HG02852 (cell line): ENCODE data around the gene ANKRD6.
A peak's percentile ranks its signal among the peaks of the same experiment; 100 is the strongest.

Source experiments
- ATAC-seq: cut with Tn5 transposase; IDR thresholded peaks from one replicate; pipeline ENCODE4 v1.9.1; 2021; ENCODE audit warnings: mild to moderate bottlenecking, moderate library complexity; ENCODE audit not compliant: unreplicated experiment

The ANKRD6 gene

DNA sequence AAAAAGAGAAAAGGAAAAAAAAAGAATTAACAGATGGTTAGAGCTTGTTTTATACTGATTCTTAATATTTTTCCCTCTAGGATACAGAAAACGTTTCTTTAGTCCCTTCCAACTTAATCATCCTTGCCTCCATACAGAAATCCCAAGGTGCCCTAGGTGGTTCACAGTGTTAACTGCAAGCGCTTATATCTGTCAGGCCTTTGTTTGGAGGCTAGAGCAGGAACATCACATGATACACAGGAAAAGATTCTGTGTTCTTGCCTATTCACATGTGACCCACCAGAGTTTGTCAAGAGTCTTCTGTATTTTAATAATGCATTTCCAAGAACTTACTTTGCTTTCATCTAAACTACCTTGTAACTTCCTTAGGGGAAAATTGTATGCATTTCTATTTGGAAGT, 31.3 kb downstream of the ANKRD6 start:
- ATAC-seq: no peak

DNA sequence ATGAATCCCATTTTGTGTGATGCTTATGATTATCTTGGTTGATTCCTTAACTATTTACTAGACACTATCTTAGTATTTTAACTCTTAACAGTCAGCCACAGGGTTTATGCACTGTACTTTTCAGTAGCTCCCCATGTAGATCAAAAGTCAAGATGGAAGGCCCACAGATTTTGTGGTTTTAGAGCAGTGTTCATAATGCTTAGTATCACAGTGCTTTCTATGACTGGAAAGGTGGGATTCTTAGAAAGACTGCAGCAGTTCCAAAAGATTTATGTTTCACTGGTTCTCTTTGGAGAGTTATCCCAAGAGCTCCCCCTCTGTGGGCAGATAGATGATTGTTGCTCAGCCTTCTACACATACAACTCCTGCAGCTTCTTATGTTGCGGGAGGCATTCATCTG, 34.5 kb downstream of the ANKRD6 start:
- no peak for ATAC-seq

DNA sequence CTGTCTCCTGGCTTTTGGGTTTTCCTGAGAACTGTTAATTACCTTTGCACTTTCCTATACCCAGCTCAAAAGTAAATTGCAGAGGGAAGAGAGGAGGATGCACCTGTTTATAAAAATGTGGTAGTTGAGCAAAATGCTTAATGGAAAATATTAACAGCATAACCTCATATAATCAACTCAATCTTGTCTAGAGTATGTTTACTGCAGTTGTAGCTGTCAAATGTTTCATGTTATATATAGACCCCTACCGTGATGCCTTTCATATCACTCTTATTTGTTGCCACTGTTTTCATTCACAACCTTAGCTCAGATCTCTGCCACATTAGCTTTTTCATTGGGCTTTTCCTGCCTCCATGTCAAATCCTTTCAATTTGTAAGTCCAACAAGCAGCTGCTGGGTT, 36.0 kb downstream of the ANKRD6 start:
- ATAC-seq: no peak

DNA sequence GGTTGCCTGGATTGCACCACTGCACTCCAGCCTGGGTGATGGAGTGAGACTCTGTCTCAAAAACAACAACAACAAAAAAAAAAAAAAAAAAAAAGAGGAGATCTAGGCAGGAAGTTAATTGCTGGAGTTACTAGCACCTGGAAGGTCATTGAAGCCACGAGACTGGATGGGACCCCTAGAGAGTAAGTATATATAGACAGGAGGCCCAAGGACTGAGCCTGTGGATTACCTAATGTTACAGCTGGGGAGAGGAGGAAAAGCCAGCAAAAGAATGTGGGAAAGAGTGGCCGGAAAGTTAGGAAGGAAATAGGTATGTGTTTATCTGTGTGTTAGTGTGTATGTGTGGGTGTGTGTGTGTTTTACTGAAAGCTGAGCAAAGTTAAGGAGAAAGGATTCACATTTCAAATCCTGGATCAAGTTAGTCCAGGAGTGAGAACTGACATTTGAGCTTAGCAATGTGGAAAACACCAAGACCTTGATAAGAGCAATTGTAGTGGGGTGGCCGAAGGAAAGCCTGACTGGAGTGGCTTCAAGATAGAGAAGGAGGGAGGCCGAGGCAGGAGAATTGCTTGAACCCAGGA, 38.4 kb downstream of the ANKRD6 start:
- ATAC-seq: no peak

DNA sequence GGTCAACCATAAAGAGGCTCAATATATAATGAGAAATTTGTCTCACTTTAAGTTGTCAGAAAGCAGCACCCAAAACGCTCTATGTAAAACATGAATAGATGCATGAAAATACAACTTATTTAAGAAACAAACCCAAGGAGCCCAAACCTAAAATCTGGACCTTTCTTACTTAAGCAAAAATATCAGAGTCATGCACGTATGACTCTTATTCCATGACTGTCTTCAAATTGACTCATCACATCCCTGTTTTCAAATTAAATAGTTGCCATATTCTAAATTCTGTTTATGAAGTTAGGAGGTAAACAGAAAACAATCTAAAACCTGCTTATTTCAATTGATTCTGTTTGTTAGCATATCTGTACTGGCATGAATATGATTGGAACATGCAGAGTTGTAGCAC, 42.1 kb downstream of the ANKRD6 start:
- ATAC-seq: no peak

DNA sequence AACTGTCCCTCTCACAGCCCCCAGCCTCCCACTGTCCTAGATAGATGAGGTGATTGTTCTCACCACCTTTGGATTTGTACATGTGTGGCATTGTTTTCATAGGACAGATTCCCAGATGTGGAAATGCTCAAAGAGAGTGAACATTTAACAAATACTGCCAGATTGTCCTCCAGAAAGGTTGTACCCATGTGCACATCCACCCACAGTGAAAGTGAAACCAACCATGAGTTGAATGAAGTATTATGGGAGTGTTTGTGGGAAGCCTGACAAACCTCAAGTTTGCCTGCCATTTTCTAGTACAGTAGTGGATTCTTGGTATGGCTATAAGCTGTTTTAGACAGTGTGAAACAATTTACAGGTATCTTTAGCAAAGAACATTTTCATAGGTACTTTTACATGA, 42.7 kb downstream of the ANKRD6 start:
- ATAC-seq: peak; percentile 64

DNA sequence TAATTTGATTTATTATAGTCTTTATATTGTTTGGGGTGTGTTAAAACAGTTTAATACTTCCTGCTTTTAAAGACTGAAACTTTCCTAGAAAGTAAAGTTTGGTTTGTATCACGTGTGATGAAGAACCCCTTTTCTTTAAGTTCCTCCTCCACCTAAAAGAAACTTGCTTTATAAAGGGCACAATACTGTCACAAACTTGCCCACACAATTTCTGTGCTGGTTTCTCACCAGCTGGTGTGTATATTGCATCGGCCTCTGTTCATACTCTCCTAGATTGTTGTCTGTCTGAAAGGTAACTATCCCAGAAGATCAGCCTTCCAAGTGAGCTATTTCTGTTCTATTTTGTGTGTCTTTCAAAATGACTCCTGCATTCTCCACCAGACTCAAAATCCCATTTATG, 46.9 kb downstream of the ANKRD6 start:
- ATAC-seq: no peak

DNA sequence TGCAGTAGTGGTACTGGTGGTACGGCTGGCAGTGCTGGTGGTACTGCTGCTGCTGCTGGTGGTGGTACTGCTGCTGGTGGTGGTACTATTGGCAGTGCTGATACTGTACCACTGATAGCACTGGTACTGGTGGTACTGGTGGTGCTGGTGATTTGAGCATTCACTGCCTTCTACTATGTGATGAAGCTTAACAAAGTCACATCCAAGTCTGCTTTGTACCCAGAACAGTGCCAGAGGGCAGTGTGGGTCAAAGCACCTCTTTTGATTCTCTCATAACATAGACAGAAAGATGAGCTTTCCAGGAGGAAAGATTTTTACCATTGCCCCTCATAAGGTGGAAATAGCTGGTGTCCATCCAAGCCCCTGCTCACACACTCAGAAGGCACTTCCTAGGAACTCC, 48.7 kb downstream of the ANKRD6 start:
- no peak for ATAC-seq

DNA sequence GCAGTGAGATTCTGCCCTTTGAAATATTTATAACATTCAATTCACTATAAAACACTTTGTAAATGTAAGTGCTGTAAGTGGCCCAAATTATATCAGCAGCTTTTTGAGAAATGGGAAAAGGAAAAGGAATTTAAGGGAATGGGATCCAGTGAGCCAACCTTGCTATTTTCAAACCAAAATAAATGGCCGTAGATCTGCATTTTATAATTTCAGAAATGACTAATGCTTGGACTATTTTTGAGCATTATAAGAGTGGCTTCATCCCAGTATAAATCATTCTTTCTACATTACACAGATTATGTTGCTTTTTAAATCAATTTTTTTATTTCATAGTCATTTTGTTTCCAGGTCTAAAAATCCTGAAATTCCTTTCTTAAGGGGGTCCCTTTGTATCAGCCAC, 49.2 kb downstream of the ANKRD6 start:
- no peak for ATAC-seq

DNA sequence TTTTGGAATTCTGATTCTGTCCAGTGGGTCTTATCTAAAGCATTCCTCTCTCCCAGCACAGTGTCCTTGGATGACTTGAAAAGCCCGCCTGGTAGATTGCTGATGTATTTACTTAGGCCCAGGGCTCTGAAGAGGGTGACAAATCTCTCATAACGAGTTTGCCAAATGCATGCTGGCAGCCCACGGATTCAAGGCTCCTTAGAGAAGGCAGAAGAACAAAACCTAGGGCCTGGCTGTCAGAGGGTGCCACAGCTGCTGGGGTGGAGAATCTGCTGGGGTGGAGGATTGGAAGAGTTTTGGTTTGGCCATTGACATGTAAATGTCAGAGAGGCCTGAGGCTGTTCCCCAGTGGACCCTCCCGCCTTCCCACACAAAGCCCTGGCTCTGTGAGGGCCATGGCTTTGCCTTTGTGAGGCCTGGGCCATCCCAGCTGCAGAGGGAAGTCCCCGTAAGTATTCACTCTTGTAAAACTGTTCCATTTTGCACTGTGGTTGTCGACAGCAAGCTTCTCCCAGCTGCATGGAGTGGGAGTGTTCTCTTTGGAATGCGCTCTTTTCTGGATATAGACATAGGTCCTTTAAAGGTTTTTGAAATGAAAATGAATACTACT, 50.3 kb downstream of the ANKRD6 start:
- no peak for ATAC-seq

DNA sequence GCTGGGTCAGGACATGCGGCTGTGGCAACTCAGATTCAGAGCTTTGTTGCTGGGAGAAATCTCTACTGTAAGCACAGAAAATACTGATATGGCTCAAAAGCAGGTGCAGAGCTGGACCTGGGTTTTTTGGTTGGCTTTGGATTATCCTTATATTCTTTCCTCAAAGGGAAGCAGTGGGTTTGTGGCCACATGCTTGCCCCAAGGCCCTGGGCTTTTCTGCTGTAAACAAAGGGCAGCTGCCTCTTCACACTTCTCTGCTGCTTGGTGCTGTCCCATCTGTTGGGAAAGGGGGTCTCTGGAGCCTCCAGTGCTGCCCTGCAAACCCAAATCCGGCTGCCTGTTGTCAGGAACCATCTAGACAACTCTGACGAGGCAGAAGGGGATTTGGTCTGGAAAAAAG, 52.4 kb downstream of the ANKRD6 start:
- ATAC-seq: no peak

DNA sequence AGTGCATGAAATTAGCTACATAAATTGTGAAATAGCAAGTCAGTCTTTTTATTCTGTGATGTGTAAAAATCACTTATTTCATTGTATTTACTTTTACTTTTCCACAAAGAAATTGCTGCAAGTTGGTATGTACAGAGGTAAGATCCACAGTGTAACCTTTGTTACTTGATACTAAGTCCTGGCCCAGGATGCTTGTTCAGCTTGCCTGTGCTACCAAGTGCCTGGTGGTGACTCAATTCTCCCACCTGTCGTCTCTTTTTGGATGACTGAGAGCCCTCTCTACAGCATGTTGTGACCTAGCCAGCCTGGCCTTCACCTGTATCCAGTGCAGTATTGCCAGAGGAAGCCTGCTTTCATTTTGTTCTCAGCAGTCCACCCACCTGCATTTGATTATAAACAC, 54.9 kb downstream of the ANKRD6 start:
- no peak for ATAC-seq

DNA sequence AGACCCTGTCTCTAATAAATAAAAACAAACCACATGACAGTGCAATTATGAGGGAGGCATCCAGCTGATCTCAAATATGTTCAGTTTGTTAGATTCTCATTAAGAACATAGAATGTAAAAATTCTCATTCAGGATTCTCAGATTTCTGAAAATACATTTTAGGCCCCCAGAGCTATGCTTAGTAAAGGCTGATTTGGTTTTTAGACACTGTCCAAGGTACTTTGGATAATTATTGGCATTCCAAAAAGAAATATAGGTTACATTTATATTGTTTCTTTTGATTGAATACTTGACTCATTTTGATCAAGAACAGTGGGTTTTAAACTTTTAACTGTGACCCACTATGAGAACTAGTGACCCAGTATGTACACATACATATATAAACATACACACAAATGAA, 55.5 kb downstream of the ANKRD6 start:
- no peak for ATAC-seq

DNA sequence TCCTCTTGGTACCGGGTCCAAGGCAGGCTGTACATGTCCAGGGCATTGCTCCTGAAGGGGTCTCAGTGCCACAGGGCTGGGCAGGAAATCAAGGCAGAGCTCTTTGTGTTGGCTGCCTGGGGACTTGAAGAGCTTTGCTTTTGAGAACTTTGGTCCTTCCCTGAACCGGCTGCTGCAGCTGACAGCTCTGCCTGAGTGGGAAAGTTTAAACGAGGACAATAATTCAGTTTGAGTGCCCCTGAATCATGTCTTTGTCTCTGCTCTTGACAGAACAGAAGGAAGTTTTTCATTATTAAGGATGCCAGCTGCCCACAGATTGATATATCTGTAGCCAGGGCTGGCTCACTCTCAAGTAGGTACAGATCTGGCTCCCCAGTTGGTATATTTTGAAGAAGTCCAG, 56.1 kb downstream of the ANKRD6 start:
- ATAC-seq: no peak

DNA sequence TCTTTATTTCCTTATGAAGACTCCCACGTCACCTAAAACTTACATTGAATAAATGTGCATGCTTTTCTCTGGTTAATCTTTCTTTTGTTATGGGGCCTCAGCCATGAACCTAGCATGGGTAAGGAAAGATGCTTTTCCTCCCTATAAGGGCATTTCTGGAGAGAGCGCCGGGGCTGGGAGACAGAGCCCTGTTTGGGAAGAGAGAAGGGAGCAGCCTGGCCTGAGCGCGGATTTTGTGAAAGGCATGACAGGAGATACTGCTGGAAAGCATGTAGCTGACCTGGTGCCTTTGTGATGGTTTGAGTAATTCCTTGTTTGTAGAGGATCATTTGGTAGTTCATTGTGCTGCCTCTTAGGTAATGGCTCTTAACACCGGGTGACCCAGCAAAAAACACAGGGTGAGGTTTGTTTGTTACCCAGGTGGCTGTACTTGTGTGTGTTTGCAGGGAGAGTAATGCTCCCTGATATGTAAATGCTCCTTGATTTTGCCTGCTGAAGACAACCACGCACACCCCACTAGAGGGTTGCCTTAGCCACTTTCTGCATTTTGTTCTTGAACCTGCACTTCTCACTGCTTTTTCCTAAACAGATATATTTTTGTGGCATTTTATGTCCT, 59.2 kb downstream of the ANKRD6 start:
- no peak for ATAC-seq

DNA sequence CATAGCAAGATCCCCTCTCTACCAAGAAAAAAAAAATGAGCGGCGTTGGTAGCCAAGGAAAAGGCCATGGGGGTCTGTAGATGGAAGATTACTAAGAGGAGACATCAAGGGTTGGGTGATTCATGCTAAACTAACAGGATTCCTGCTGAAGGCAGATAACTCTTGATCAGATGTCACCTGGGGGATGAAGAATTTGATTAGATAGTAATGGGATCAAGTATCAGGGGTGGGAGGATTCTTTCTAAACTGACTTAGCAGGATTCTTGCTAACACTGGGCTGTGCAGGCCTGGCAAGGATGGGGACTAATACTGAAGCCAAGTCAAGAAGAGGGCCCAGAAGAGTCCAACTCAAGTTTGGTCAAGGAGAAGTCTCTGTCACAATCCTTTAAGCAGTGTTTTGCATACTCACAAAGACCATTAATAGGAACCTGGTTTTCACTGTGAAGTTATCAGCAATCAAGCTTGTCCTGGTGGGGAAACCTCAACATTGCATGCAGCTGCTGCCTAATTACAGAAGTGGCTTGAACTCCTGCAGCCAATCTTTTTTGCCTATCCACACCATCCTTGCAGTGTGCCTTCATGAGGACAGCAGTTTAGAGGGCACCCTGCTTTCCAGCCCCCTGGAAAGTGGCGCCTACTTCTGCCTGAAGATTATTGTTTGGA, 61.3 kb downstream of the ANKRD6 start:
- ATAC-seq: peak; percentile 57

DNA sequence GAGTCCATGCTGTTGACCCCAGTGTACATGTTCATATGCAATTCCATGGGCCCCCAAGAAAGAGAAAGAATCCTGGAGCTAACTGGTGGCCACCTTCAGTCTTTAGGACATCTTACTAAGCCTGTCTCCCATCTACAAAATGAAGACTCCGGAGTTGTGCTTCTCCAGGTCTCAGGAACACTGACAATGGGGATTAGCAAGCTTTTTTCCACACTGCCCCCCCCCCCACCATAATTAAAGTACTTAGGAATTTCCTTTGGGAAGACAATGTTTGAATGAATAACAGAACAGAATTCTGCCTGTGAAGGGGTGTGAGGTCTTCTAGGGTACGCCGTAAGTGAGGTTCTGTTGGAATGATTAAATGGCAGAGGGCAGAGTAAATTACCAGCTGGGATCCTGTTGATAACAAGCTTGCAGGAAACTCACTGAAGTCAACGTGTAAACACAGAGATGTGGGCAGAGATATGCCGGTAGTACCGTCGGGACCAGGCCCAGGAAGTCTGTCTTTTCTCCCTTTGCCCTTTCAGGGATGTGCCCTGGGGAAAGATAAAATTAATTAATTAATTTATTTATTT, 63.1 kb downstream of the ANKRD6 start:
- ATAC-seq: no peak

DNA sequence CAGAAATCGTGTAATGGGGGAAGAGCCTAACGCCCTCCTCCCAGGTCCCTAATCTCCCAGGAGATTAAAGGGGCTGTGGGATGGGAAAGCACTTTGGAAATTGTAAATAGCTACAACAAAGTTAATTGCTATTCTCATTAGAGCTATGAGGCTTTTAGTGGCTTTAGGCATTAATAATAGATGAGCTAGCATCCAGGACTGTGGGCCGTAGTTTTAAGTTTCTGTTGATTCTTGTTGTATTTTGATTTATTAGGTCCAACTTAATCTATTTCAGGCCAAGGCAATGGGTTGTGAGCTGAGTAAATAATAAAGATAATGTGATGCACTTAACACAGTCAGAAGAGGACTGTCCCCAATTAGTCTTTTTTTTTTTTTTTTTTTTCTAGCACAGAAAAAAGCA, 67.7 kb downstream of the ANKRD6 start:
- ATAC-seq: no peak

DNA sequence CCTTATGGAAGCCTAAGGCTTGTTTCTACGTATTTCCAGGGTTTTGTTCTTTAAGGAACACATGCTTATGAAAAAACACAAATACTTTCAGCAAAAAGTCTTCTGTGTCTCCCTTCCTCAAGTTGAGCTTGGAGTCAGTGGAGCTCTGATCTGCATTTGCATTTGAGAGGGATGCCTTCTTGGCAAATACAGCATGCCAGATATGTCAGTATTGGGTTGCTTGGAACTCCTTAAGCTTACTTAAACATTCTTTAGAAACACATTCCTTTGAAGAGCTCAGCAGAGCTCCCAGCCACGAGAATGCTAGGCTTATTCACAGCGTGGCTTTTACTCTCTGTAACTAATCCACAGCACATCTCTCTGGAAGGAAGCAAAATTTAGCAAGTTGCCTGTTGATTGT, 68.3 kb downstream of the ANKRD6 start:
- ATAC-seq: no peak

DNA sequence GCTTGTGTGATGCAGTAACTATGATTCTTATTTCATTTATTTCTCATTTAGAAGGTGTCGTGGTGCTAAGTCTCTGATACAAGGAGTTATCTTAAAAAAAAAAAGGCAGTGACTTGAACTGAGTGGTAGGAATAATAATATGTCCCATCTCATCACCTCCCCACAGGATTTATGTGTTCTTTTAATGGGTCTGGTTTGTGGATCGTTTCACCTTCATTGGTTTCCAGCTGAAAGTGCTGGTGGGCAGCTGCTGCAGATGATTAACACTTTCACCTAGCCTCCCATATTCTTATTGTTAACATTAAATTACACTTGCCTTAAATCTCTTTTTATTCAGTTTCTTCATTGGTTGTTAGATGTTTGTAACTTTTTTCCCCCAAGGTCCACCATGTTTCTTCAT, 68.8 kb downstream of the ANKRD6 start:
- no peak for ATAC-seq

DNA sequence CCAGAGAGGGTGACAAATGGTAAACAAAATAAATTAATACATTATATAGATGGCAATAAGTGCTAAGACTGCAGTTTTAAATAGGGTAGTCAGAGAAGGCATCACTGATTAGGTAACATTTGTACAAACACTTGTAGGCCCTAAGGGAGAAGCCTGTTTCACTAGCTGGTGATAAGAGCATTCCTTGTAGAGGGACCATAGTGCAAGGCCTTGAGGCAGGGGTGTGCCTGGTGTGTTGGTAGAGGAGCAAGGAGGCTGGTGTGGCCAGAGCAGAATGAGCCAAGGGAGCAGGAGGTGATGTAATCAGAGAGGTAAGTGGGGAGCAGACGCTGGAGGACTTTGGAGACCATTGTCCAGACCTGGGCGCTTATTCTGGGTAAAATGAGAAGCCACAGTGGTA, 70.7 kb downstream of the ANKRD6 start:
- no peak for ATAC-seq

DNA sequence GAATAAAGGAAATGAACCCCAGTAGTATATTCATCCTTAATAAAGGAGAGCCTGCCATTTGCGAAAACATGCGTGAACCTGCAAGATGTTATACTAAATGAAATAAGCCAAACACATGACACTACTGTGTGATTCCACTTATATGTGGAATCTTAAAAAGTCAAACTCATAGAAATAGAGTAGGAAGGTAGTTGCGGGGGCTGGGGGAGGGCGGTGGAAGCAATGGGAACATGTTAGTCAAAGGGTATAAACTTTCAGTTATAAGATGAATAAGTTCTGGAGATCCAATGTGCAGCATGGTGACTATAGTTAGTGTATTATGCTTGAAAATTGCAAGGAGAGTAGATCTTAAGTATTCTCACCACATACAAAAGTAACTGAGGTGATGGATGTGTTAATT, 72.9 kb downstream of the ANKRD6 start:
- ATAC-seq: no peak
